NCI-H2171 (cell line): ENCODE results near the gene SHCBP1L.

Source experiments
- DNase-seq: peaks from one replicate; lab custom pipeline; 2025; lab: John Stamatoyannopoulos, UW

The SHCBP1L gene

DNA sequence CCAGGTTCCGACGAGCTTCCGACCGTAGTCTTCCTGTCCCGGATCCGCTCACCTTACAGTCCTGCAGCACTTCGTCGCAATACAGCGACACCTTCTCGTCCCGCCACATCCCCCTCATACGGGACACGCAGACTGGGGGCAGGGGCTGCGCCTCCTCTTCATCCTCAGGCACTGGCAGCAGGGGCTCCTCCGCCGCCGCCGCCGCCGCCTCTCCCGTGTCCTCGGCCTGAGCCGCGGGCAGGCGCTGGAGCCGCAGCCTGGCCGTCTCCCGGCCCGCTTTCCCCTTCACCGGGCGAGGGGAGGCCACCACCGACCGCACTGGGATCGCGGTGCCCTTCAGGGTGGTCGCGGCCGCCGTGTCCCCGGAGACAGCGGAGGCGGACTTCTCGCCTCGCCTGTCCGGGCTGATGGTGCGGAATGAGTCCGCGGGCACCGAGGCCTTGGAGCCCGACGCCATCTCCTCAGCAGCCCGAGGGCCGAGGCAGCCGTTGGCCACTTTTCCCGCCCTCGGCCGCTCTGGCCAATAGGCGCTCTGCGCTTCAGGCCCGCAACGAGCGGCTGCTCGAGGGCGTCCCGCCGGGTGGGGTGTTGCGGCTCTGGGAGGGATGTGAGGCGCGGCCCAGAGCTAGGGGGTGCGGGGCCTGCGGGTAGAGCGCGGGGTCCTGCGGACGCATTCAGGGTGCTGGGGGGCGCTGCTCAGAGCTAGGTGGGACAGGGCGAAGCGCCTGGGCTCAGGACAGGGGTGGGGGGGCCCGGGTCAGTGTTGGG lies at the start of gene SHCBP1L:
SHCBP1L (minus strand) TSS at position 490 of the 768 bp plus-strand sequence; CDS start at position 457, 33 bp downstream.
- no peak for DNase-seq

DNA sequence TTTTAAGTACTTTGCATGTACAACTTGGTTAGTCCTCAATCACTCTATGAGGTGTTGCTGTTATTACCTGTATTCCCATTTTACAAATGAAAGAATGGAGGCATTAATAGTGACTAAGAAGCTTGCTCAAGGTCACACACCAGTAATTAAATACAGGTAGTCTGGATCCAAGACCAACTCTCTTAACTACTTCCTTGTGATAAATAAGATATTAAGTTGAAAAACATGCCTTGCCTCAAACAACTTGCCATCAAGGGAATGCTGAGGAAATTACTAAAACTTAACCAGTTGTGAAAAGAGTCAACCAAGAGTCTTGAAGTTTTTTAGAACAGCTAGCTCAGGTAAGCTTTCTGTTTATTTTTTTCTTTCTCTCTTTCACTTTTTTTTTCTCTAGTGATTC lies 49.3 kb upstream of the SHCBP1L start:
- DNase-seq, result no peak

- no peak for DNase-seq
Measured at GRCh38 chr1:183000167-183000962, 47.4 kb upstream of the SHCBP1L start.

DNA sequence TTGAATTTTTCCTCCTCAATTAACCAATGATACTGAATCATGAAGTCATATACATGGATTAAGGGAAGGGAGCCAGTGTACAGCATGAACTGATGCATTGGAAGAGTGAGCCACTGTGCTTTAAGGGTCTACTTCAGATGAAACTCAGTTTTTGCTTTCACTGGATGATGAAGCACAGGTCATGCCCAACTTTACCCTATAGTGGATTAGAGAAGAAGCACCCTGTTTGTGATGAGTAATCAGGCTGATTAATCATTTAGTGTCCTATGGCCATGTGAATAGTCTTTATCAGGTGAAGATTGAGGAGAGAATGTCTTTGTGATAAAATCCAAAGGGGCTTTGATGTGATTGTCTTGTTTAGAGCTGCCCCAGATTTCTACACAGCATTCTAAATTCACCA lies 45.5 kb upstream of the SHCBP1L start:
- no peak for DNase-seq

GRCh38 chr1:182996816-182997215 lies 43.9 kb upstream of the SHCBP1L start:
- no peak for DNase-seq

- DNase-seq, result no peak
Measured at GRCh38 chr1:182995894-182996293, 42.9 kb upstream of the SHCBP1L start.

GRCh38 chr1:182993746-182994145 lies 40.8 kb upstream of the SHCBP1L start:
- no peak for DNase-seq

- DNase-seq, result no peak
Measured at GRCh38 chr1:182990413-182991144, 37.6 kb upstream of the SHCBP1L start.

GRCh38 chr1:182985876-182986275 lies 32.9 kb upstream of the SHCBP1L start:
- no peak for DNase-seq

- DNase-seq, result no peak
Measured at GRCh38 chr1:182984621-182985020, 31.7 kb upstream of the SHCBP1L start.

DNA sequence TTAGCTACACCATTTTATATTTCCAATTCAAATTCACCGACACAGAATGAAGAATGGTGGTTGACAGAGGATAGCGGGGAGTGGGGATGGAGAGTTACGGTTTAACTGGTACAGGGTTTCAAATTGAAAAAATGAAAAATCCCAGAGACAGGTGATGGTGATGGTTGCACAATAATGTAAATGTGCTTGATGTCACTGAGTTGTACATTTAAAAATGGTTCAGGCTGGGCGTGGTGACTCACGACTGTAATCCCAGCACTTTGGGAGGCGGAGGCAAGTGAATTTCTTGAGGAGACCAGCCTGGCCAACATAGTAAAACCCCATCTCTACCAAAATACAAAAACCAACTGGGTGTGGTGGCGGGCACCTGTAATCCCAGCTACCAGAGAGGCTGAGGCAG lies 31.2 kb upstream of the SHCBP1L start:
- DNase-seq, result no peak

GRCh38 chr1:182978151-182978853 lies 25.3 kb upstream of the SHCBP1L start:
- no peak for DNase-seq

DNA sequence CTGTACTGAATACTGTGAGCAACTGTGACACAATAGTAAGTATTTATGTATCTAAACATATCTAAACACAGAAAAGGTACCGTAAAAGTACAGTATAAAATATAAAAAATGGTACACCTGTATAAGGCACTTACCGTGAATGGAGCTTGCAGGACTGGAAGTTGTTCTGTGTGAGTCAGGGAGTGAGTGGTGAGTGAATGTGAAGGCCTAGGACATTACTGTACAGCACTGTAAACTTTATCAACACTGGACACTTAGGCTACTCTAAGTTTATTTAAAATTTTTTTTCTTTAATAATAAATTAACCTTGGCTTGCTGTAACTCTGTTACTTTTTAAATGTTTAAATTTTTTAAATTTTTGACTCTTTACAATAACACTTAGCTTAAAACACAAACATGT lies 24.5 kb upstream of the SHCBP1L start:
- DNase-seq, result no peak

GRCh38 chr1:182974506-182975191 lies 21.7 kb upstream of the SHCBP1L start:
- no peak for DNase-seq

DNA sequence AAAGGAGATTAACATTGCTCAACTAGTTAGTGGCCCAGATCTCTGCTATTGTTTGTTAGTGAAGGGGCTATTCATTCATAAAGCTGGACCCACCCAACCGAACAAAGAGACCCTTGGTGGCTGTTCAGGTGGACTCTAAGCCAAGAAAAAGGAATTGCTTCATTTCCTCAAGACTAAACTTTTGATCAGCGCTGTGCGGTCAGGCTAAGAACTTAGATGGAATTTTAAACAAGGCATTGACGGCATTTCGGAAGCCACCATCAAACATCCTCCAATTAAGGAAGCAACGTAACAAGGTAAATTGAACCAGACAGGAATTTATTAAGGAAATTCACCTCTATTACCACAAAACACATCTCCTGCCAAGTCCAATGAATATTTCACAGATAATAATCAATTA lies 19.9 kb upstream of the SHCBP1L start:
- DNase-seq, result no peak

DNA sequence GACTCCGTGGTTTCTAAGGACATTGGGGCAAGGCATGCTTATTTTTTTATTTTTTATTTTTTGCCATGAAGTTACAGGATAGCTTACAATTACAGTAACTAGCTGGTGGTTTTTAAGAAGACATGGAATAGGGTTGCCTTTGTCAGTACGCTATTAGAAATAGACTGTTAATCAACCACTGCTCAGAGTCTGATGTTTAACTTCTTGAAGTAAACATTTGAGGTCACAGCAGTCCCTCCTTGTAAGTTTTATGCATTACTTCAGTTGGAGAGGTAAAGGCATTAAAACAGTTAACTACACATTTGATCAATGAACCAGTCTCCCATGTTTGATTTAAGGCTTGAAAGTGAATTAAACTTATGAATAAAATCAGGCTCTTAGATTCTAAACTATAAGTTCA lies 19.3 kb upstream of the SHCBP1L start:
- no peak for DNase-seq

- no peak for DNase-seq
Measured at GRCh38 chr1:182971219-182971618, 18.3 kb upstream of the SHCBP1L start.

DNA sequence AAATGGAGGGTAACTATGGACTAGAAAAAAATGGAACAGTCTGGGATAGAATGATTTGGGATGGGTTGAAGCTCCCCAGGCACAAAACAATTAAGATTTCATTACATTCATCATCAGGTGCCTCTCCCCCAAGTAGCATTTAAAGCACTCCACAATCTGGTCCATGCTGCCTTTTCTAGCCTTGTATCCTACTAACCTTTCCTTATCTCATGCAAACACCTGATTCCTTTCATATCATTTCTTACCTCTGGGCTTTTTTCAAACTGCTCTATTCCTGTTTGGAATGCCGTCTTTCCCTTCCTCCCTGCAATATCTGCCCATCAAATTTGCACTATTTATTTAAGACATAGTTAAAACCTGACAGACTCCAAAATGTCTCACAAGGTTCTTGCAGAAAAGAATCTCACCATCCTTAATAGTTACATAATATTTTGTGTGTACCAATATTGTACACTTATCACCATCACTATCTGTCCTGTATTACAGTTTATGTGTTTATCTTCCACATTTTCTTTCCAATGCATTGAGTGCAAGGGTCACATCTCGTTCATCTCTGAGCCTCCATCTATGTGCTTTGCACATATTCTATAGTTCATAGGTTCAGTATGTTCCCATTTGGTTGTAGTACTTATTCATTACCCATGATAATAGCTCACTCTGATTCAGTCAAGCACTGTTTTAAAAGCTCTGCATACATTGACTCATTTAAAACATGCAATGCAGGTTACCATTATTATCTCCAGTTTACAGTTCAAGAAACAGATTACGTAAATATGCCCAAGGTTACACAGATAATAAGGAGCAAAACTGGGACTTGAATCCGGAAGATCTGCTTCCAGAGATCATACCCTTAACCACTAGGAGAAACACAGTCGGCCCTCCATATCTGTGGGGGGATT lies 16.1 kb upstream of the SHCBP1L start:
- no peak for DNase-seq

DNA sequence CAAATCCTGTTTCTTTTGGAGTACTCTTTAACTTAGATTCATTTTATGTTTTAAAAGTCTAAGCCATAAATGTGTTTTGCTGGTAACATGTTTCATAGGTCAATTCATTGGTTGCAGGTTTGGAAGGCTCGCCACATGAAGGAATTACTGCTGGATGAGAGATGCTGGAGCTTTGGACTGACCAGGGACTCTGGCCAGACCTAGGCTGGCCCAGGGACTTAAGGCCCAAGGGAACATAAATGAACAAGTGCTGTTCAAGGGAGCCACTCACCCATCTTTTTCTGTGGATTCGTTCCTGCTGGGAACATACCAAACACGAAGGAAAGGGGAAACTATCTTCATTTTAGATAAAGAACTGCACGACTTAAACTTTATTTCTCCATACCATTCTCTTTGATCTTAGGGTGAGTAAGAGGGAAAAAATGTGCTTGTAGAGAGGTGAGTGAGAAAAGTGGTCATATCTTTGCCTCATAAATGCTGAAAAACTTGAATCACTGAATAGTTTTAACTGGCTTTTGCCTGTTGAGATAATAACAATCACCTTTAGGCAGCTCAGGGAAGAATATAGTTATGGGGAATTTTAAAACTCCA lies 15.3 kb upstream of the SHCBP1L start:
- DNase-seq, result no peak

GRCh38 chr1:182965861-182966260 lies 12.9 kb upstream of the SHCBP1L start:
- no peak for DNase-seq
